Right lobe of liver (tissue), 6 donors: ENCODE results near the gene RSPO1. TPM values are rescaled to one million over a fixed set of nuclear protein-coding genes. Genes with fewer than 3 reads are reported as not detected.

ENCODE experiments used
- ATAC-seq, 4 donors: fragments of 200-7000 bp; cut with Tn5 transposase; one replicate each; pipeline ENCODE4 v1.9.1; 2020; ENCODE audit warnings: mild to moderate bottlenecking in 4 of 4, moderate library complexity in 4 of 4
- DNase-seq, 3 donors: peaks; one replicate each; pipeline ENCODE4 v3.0.0-alpha.2; 2020
- H3K27ac ChIP-seq, 3 donors: fragments of 200-600 bp; one replicate each; pipeline ENCODE4 v1.8.0; 2022
- H3K27me3 ChIP-seq, 2 donors: fragments of 200-600 bp; one replicate each; pipeline ENCODE4 v1.8.0; 2022
- H3K36me3 ChIP-seq, 4 donors: fragments of 200-600 bp; sonication (generic) in 1 of 4; one replicate each; pipeline versions ENCODE4 v1.5.1 to v1.8.0; 2017 to 2022; ENCODE audit warnings: control low read depth in 1 of 4
- H3K4me1 ChIP-seq, 4 donors: fragments of 200-600 bp; sonication (generic) in 1 of 4; one replicate each; pipeline versions ENCODE4 v1.5.1 to v1.8.0; 2017 to 2022; ENCODE audit warnings: control low read depth in 1 of 4
- H3K4me3 ChIP-seq, 3 donors: fragments of 200-600 bp; one replicate each; pipeline ENCODE4 v1.8.0; 2022
- H3K9me3 ChIP-seq, 4 donors: fragments of 200-600 bp; sonication (generic) in 1 of 4; one replicate each; pipeline versions ENCODE4 v1.5.1 to v1.8.0; 2017 to 2022; ENCODE audit warnings: control low read depth in 1 of 4
- POLR2A ChIP-seq: fragments of 450-650 bp; IDR thresholded peaks from one replicate; pipeline ENCODE4 v1.6.1; 2017; ENCODE audit warnings: antibody characterized with exemption, mild to moderate bottlenecking
- WGBS: methylation state at CpG from one replicate; pipeline ENCODE4 v1.1.6; 2018; ENCODE audit warnings: low coverage, low lambda C conversion rate; ENCODE audit not compliant: insufficient coverage; ENCODE audit errors: missing lambda C conversion rate; 5-methylcytosine and 5-hydroxymethylcytosine counted together
- intact Hi-C, 2 donors: fragments of 100-400 bp; cut with DNase I; formaldehyde crosslinking; loops; one replicate each; pipeline versions ENCODE4 v1.11.2 to v1.14.1; 2022
- total RNA-seq, 6 experiments: library from RNA; depleted of rRNA in 2 of 6; stranded (reverse); fragments of >200 nt in 2 of 6; fragmentation: NEBNext Ultra II Directional in 3 of 6; extraction: Animal tissue kit (Norgen Biotek cat#: 25700) in 3 of 6; gene quantifications; one replicate each; pipeline versions ENCODE4 v1.1.0 to v1.2.4, GENCODE V29; 2016 to 2023
- TF ChIP-seq, protein P1 (sequence below), 4 donors: fragments of 200-600 bp in 3 of 4; fragments of 450-650 bp in 1 of 4; IDR thresholded peaks; one replicate each; pipeline versions ENCODE4 v1.5.1 to v1.8.0; 2016 to 2022; ENCODE audit warnings: antibody characterized with exemption in 4 of 4, mild to moderate bottlenecking in 2 of 4
- donor health status: DM: no; HTN: yes; CAD: no.
- donor health status: DM: no; HTN: no; CAD: no.
- donor health status: DM: no; HTN: no; CAD: no.
- donor health status: DM: no; HTN: yes; CAD: no.
- donor health status: DM: no; HTN: yes; CAD: no.

The RSPO1 gene
- total RNA-seq, 6 experiments from 2014 or later, result not detected

DNA sequence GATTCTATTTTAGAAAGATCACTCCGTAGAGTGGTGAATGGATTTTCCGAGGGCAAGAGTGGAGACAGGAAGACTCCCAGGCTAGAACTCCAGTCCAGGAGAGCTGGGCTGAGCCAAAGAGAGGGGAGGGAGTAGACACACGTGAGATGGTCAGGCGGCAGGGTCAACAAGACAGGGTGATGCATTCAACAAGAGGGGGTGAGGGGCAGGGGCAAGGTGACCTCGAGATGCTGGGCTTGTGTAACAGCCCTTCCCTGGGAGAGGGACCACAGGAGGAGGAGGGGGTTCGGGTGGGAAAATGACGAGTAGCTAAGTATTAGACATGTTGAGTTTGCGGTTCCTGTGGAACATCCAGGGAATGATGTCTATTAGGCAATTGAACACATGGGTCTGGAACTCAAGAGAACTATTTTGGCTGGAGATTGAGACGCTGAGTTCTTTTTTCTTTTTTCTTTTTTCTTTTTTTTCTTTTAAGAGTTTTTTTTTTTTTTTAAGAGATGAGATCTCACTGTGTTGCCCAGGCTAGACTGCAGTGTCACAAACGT, 13.3 kb downstream of the RSPO1 start:
- H3K4me1 ChIP-seq, result no peaks in the 10 kb centered on the region
- H3K36me3 ChIP-seq, result no peaks in the 10 kb centered on the region
- intact Hi-C loops, result no loop called here
- WGBS, result 40% methylated on average over 7 of the region's 10 CpGs
- H3K9me3 ChIP-seq, result no peaks in the 10 kb centered on the region
- H3K27ac ChIP-seq, result no peak overlapping the region
- no peak overlapping the region for H3K4me3 ChIP-seq
- no peaks in the 10 kb centered on the region for H3K27me3 ChIP-seq
- ATAC-seq (peak in 1 of 4 donors; percentile 32), DNase-seq (no peak)
- no peak for TF ChIP-seq POLR2A
- TF ChIP-seq, protein P1, sequence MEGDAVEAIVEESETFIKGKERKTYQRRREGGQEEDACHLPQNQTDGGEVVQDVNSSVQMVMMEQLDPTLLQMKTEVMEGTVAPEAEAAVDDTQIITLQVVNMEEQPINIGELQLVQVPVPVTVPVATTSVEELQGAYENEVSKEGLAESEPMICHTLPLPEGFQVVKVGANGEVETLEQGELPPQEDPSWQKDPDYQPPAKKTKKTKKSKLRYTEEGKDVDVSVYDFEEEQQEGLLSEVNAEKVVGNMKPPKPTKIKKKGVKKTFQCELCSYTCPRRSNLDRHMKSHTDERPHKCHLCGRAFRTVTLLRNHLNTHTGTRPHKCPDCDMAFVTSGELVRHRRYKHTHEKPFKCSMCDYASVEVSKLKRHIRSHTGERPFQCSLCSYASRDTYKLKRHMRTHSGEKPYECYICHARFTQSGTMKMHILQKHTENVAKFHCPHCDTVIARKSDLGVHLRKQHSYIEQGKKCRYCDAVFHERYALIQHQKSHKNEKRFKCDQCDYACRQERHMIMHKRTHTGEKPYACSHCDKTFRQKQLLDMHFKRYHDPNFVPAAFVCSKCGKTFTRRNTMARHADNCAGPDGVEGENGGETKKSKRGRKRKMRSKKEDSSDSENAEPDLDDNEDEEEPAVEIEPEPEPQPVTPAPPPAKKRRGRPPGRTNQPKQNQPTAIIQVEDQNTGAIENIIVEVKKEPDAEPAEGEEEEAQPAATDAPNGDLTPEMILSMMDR (IDR thresholded peaks at IDR 0.05), result no peak

- Histone ChIP-seq H3K4me1 (no peaks in the 10 kb centered on the region), H3K36me3 (no peaks in the 10 kb centered on the region), H3K9me3 (no peaks in the 10 kb centered on the region), H3K27me3 (no peaks in the 10 kb centered on the region), H3K27ac (no peak overlapping the region), H3K4me3 (no peak overlapping the region)
- DNase-seq (no peak), ATAC-seq (no peak)
- TF ChIP-seq POLR2A, result no peak
- TF ChIP-seq, protein P1 (IDR thresholded peaks at IDR 0.05), result no peak
- WGBS, result 72% methylated on average over 6 of the region's 6 CpGs
- intact Hi-C loops, result no loop called here
These were observed 14.0 kb downstream of the RSPO1 start for GRCh38 chr1:37620707-37621106.

DNA sequence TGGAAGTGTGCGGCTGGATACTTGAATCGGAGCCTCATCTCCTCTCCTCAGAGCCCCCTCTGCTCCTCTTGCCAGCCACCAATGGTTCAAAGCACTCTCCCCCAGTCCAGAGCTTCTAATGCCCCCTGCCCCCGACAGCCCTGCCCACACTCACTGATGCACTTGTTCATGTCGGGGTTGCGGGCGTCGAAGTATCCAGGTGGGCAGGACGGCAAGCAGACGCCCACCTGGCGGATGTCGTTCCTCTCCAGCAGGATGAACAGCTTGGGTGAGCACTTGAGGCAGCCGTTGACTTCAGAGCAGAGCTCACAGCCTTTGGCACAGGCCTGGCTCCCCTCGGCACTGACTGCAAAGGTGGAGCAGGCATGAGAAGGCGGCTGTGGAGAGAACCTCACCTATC, 18.4 kb downstream of the RSPO1 start:
- TF ChIP-seq, protein P1 (IDR thresholded peaks at IDR 0.05), result no peak
- no peak for TF ChIP-seq POLR2A
- ATAC-seq, result no peak
- DNase-seq, result no peak
- no peaks in the 10 kb centered on the region for H3K27me3 ChIP-seq
- WGBS, result 76% methylated on average over 6 of the region's 14 CpGs
- intact Hi-C loops, result no loop called here
- H3K36me3 ChIP-seq, result no peaks in the 10 kb centered on the region
- H3K9me3 ChIP-seq, result no peaks in the 10 kb centered on the region
- no peak overlapping the region for H3K27ac ChIP-seq
- no peaks in the 10 kb centered on the region for H3K4me1 ChIP-seq
- H3K4me3 ChIP-seq, result no peak overlapping the region

GRCh38 chr1:37614105-37614504, 20.6 kb downstream of the RSPO1 start:
- H3K4me3 ChIP-seq, result no peak overlapping the region
- H3K9me3 ChIP-seq, result no peaks in the 10 kb centered on the region
- TF ChIP-seq POLR2A, result no peak
- TF ChIP-seq, protein P1 (IDR thresholded peaks at IDR 0.05), result no peak
- H3K4me1 ChIP-seq, result no peaks in the 10 kb centered on the region
- no peaks in the 10 kb centered on the region for H3K36me3 ChIP-seq
- intact Hi-C loops, result loop anchor here in 1 of 2 donors (5.0 kb wide), 1 partner anchor 63 kb away; no protein-coding TSS in a partner anchor
- whole genome bisulfite sequencing, result no CpG with 5 or more reads among the region's 5 CpGs
- DNase-seq, result no peak
- H3K27ac ChIP-seq, result no peak overlapping the region
- H3K27me3 ChIP-seq, result no peaks in the 10 kb centered on the region
- ATAC-seq, result no peak

GRCh38 chr1:37612186-37612585, 22.5 kb downstream of the RSPO1 start:
- no peak for TF ChIP-seq POLR2A
- TF ChIP-seq, protein P1 (IDR thresholded peaks at IDR 0.05), result no peak
- 56% methylated on average over 2 of the region's 4 CpGs for WGBS
- Histone ChIP-seq H3K4me3 (no peak overlapping the region), H3K36me3 (no peaks in the 10 kb centered on the region), H3K9me3 (no peaks in the 10 kb centered on the region), H3K4me1 (no peaks in the 10 kb centered on the region), H3K27me3 (no peaks in the 10 kb centered on the region), H3K27ac (no peak overlapping the region)
- DNase-seq (no peak), ATAC-seq (no peak)
- intact Hi-C loops, result loop anchor here in 1 of 2 donors (5.0 kb wide), 1 partner anchor 65 kb away; no protein-coding TSS in a partner anchor
